Measurements from ENCODE around the gene RPL21.
A peak's percentile ranks its signal among the peaks of the same experiment; 100 is the strongest.
"Not testable (repeated sequence)": the region's sequence is repeated elsewhere in the genome, so short reads cannot be mapped to it uniquely, and the experiment has no call there.

The RPL21 gene

DNA sequence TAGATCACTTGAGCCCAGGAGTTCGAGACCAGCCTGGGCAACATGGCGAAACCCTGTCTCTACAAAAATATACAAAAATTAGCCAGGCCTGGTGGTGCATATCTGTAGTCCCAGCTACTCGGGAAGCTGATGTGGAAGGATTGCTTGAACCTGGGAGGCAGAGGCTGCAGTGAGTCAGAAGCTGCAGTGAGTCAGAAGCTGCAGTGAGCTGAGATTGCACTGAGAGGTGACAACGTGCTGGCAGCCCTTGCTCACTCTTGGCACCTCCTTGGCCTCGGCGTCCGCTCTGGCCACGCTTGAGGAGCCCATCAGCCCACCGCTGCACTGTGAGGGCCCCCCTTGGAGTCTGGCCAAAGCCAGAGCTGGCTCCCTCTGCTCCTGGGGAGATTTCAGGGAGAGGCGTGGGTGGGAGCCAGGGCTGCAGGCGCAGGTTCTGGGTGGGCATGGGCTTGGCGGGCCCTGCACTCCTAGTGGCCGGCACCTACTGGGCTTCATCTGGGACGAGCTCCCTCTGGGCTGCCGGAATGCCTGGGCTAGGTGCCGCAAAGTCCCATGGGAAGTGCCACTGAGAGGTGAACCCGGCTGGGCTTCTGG is 39.5 kb upstream of the RPL21 start:
- no peak overlapping the region for H3K4me3 ChIP-seq (ENCODE audit: low read length)
- DNase-seq (ENCODE audit: low read depth), result peak; percentile 82
- no peak for TF ChIP-seq CTCF (IDR thresholded peaks at IDR 0.05; ENCODE audit: insufficient read depth, low read depth, low read length, missing control alignments)

- H3K4me3 ChIP-seq (ENCODE audit: low read length); DNase-seq (ENCODE audit: low read depth): not testable (repeated sequence)
Measured at GRCh38 chr13:27213386-27213785, 38.0 kb upstream of the RPL21 start.

DNA sequence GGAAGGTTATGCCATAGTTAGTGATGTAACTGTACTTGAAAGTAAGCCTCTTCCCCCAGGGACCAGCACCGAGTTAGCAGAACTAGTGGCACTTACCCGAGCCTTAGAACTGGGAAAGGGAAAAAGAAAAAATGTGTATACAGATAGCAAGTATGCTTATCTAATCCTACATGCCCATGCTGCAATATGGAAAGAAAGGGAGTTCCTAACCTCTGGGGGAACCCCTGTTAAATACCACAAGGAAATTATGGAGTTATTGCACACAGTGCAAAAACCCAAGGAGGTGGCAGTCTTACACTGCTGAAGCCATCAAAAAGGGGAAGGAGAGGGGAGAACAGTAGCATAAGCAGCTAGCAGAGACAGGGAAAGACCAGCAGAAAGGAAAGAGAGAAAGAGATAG is 33.6 kb upstream of the RPL21 start:
- H3K4me3 ChIP-seq (ENCODE audit: low read length); DNase-seq (ENCODE audit: low read depth): not testable (repeated sequence)

GRCh38 chr13:27218861-27219260 is 32.5 kb upstream of the RPL21 start:
- H3K4me3 ChIP-seq (ENCODE audit: low read length); DNase-seq (ENCODE audit: low read depth): not testable (repeated sequence)

- TF ChIP-seq CTCF (IDR thresholded peaks at IDR 0.05; ENCODE audit: insufficient read depth, low read depth, low read length, missing control alignments), result no peak
- H3K4me3 ChIP-seq (ENCODE audit: low read length), result no peak overlapping the region
- no peak for DNase-seq (ENCODE audit: low read depth)
Measured at GRCh38 chr13:27219611-27220010, 31.7 kb upstream of the RPL21 start.

- not testable (repeated sequence) for DNase-seq (ENCODE audit: low read depth); H3K4me3 ChIP-seq (ENCODE audit: low read length)
Measured at GRCh38 chr13:27222100-27222499, 29.3 kb upstream of the RPL21 start.

DNA sequence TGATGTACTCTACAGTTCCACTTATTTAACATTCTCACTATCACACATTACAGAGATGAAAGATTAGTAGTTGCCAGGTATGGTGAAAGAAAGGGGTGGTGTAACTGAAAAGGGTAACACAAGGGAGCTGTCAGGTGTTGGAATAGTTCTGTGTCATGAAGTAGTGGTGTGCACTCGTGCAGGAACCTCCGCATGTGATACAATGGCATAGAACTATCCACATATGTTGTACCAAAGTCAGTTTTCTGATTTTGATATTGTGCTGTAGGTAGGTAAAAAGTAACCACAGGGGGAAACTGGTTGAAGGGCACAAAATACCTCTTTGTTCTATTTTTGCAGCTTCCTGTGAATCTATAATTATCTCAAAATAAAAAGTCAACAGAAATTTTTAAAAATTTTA is 24.4 kb upstream of the RPL21 start:
- no peak overlapping the region for H3K4me3 ChIP-seq (ENCODE audit: low read length)
- DNase-seq (ENCODE audit: low read depth), result no peak
- TF ChIP-seq CTCF (IDR thresholded peaks at IDR 0.05; ENCODE audit: insufficient read depth, low read depth, low read length, missing control alignments), result no peak

DNA sequence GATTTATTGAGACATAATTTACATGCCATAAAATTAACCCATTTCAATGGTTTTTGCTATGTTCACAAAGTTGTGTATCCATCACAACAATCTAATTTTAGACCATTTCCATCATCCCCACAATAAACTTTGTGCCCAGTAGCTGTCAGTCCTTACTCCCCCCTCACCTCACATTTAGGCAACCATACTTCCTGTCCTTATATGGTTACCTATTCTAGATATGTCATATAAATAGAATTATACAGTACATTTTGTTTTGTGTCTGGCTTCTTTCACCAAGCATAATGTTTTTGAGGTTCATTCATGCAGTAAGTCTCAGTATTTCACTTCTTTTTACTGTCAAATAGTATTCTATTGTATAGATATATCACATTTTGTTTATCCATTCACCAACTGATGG is 23.2 kb upstream of the RPL21 start:
- no peak for TF ChIP-seq CTCF (IDR thresholded peaks at IDR 0.05; ENCODE audit: insufficient read depth, low read depth, low read length, missing control alignments)
- H3K4me3 ChIP-seq (ENCODE audit: low read length), result no peak overlapping the region
- no peak for DNase-seq (ENCODE audit: low read depth)

DNA sequence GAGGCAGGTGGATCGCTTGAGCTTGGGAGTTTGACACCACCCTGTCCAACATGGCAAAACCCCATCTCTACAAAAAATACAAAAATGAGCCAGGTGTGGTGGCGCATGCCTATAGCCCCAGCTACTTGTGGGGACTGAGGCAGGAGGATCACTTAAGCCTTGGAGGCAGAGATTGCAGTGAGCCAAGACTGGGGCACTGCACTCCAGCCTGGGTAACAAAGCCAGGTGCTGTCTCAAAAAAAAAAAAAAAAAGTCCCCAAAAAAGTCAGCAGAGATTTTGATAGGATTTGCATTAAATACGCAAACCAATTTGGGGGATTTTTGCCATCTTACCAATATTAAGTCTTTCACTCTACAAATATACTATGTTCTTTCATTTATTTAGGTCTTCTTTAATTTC is 21.7 kb upstream of the RPL21 start:
- no peak for TF ChIP-seq CTCF (IDR thresholded peaks at IDR 0.05; ENCODE audit: insufficient read depth, low read depth, low read length, missing control alignments)
- no peak overlapping the region for H3K4me3 ChIP-seq (ENCODE audit: low read length)
- no peak for DNase-seq (ENCODE audit: low read depth)
